ENCODE measurements around the gene OR10G7.
"Not testable (repeated sequence)": the region's sequence is repeated elsewhere in the genome, so short reads cannot be mapped to it uniquely, and the experiment has no call there.

OR10G7 gene

GRCh38 chr11:124039557-124039956 is 1.6 kb downstream of the OR10G7 start:
- DNase-seq, result no peak

- DNase-seq, result no peak
Observed at GRCh38 chr11:124036666-124037065, 4.5 kb downstream of the OR10G7 start.

GRCh38 chr11:124026498-124026897 is 14.6 kb downstream of the OR10G7 start, which contains the start of gene OR10G8:
Gene OR10G8 (plus strand): TSS chr11:124026798. CDS start chr11:124029623, 2,825 bp downstream.
- no peak for DNase-seq

- not testable (repeated sequence) for DNase-seq
Observed at GRCh38 chr11:124015837-124016236, 25.3 kb downstream of the OR10G7 start.

- DNase-seq, result no peak
Observed at GRCh38 chr11:124012697-124013096, 28.4 kb downstream of the OR10G7 start, which contains the start of gene OR10G4. Gene OR10G4 (plus strand): TSS chr11:124012997. CDS start chr11:124015575, 2,578 bp downstream.

- DNase-seq, result no peak
Observed at GRCh38 chr11:123995119-123995518, 46.0 kb downstream of the OR10G7 start, which contains the start of gene OR10G6. Gene OR10G6 (minus strand): TSS chr11:123995161. CDS start chr11:123995161, 0 bp downstream.
